Kidney epithelial cell (primary cell): ENCODE data around the gene DCUN1D3. TPM values are rescaled to one million over a fixed set of nuclear protein-coding genes. Genes with fewer than 3 reads are reported as not detected.

Experiments used
- DNase-seq: peaks from one replicate; pipeline ENCODE4 v3.0.0-alpha.2; 2010; ENCODE audit warnings: low read depth
- H3K27me3 ChIP-seq: 2 replicates; pipeline ENCODE4 v1.6.0; 2011; ENCODE audit warnings: low read length; ENCODE audit not compliant: control insufficient read depth, insufficient read depth
- H3K36me3 ChIP-seq: 2 replicates; pipeline ENCODE4 v1.5.1; 2011; ENCODE audit warnings: low read length; ENCODE audit not compliant: control insufficient read depth, insufficient read depth
- H3K4me3 ChIP-seq: 2 replicates; pipeline ENCODE4 v1.5.1; 2011; ENCODE audit warnings: low read depth, mild to moderate bottlenecking, control low read depth, low read length
- total RNA-seq: library from RNA; depleted of rRNA; stranded (reverse); fragments of >200 nt; gene quantifications from 2 replicates; pipeline ENCODE4 v1.2.3, GENCODE V29; 2015
- TF ChIP-seq, protein P1 (sequence below): IDR thresholded peaks from 2 replicates; pipeline ENCODE4 v1.5.1; 2011; ENCODE audit warnings: mild to moderate bottlenecking, moderate library complexity, low read length, control low read depth, inconsistent platforms; ENCODE audit not compliant: insufficient read depth, poor library complexity, severe bottlenecking

Gene DCUN1D3
- total RNA-seq, 1 donor from 2014 or later, result 14.8 TPM

DNA sequence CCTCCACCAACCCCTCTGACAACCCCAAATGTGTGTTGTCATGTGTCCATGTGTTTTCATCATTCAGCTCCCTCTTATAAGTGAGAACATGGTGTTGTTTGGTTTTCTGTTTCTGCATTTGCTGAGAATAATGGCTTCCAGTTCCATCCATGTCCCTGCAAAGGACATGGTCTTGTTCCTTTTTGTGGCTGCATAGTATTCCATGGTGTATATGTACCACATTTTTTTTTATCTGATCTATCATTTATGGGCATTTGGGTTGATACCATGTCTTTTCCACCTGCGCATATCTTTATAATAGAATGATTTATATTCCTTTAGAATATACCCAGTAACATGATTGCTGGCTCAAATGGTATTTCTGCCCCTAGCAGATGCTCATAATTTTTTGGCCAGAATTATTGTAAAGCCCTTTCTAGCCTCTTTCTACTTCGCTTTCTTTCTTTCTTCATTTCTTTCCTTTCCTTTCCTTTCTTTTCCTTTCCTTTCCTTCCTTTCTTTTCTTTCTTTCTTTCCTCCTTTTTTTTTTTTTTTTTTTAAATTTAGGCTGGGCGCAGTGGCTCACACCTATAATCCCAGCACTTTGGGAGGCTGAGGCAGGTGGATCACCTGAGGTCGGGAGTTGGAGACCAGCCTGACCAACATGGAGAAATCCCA lies 81.1 kb downstream of the DCUN1D3 start:
- peaks cover 2% of the 10 kb centered on the region for H3K36me3 ChIP-seq
- TF ChIP-seq, protein P1, sequence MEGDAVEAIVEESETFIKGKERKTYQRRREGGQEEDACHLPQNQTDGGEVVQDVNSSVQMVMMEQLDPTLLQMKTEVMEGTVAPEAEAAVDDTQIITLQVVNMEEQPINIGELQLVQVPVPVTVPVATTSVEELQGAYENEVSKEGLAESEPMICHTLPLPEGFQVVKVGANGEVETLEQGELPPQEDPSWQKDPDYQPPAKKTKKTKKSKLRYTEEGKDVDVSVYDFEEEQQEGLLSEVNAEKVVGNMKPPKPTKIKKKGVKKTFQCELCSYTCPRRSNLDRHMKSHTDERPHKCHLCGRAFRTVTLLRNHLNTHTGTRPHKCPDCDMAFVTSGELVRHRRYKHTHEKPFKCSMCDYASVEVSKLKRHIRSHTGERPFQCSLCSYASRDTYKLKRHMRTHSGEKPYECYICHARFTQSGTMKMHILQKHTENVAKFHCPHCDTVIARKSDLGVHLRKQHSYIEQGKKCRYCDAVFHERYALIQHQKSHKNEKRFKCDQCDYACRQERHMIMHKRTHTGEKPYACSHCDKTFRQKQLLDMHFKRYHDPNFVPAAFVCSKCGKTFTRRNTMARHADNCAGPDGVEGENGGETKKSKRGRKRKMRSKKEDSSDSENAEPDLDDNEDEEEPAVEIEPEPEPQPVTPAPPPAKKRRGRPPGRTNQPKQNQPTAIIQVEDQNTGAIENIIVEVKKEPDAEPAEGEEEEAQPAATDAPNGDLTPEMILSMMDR, result no peak
- H3K4me3 ChIP-seq, result no peak overlapping the region
- DNase-seq, result no peak
- H3K27me3 ChIP-seq, result no peaks in the 10 kb centered on the region

DNA sequence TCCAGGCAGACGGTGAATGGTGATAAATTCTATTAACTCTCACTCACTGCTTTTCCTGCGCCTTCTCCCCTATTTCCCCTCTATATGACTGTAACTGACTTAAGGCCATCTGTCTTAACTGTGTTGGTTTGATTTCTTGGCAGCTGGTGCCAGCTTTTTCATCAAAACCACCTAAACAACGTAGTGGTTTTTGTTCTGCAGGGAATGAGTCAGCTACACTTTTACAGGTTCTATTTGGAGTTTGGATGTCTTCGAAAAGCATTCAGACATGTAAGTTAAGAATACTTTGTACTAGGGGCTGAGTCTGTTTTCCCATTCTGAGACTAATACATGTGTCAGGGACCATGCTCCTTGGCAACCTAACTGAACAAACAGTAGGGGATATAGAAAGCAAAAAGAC lies 85.4 kb downstream of the DCUN1D3 start:
- no peak overlapping the region for H3K4me3 ChIP-seq
- H3K36me3 ChIP-seq, result no peaks in the 10 kb centered on the region
- TF ChIP-seq, protein P1, result no peak
- H3K27me3 ChIP-seq, result no peaks in the 10 kb centered on the region
- DNase-seq, result no peak

DNA sequence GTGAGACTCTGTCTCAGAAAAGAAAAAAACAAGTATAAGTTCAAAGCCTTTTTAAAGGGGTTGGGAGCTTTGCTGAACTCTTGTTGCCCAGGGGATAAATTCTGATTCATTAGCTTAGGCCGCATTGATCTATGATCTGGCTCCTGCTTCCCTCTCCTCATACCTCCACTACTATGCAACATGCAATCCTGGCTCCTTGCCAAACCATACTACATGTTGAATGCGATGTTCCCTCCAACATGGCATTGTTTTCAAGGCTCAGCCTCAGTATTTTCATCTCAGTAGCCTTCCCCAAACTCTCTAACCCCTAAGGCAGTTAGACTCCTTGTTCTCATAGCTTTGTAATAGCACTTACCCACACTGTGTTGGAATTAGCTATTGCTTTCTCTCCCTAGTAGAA lies 87.6 kb downstream of the DCUN1D3 start:
- H3K27me3 ChIP-seq, result no peaks in the 10 kb centered on the region
- TF ChIP-seq, protein P1, result no peak
- no peak for DNase-seq
- no peaks in the 10 kb centered on the region for H3K36me3 ChIP-seq
- H3K4me3 ChIP-seq, result no peak overlapping the region

DNA sequence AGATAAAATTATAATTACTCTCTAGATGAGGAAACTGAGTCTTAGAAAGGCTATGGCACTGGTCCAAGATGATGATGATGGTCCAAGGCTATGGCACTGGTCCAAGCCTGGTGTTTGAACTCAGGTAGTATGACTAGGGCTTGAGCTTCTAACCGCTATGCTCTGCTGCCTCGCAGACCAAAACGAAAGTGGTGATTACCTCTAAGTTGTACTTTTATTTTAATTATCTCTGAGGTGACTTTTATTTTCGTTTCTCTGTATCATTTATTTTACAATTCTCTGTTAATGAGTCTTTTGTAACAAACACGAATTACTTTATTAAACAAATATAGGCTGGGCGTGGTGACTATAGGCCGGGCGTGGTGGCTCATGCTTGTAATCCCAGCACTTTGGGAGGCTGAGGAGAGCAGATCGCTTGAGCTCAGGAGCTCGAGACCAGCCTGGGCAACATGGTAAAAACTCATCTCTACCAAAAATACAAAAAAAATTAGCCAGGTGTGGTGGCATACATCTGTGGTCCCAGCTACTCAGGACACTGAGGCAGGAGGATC lies 88.2 kb downstream of the DCUN1D3 start:
- H3K4me3 ChIP-seq, result no peak overlapping the region
- H3K36me3 ChIP-seq, result no peaks in the 10 kb centered on the region
- no peak for DNase-seq
- H3K27me3 ChIP-seq, result no peaks in the 10 kb centered on the region
- TF ChIP-seq, protein P1, result no peak

DNA sequence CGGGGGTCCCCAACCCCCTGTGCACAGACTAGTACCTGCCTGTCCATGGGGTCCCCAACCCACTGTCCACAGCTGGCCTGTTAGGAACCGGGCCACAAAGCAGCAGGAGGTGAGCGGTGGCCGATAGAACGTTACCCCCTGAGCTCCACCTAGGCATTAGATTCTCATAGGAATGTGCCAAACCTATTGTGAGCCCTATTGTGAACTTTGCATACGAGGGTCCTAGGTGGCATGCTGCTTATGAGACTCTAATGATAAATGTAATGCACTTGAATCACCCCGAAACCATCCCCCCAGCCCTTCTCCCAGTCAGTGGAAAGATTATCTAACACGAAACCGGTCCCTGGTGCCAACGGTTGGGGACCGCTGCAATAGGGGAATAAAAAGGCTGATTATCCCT lies 92.3 kb downstream of the DCUN1D3 start:
- TF ChIP-seq, protein P1, result no peak
- DNase-seq, result no peak
- H3K4me3 ChIP-seq, result no peak overlapping the region

More for the DNA sequence above, 92.3 kb downstream of the DCUN1D3 start:
- Histone ChIP-seq H3K36me3 (no peaks in the 10 kb centered on the region), H3K27me3 (no peaks in the 10 kb centered on the region)
